HG02763 (cell line): ENCODE measurements around the gene SSTR1.

Experiments
- ATAC-seq: cut with Tn5 transposase; IDR thresholded peaks from one replicate; pipeline ENCODE4 v1.9.1; 2021; ENCODE audit warnings: mild to moderate bottlenecking, moderate library complexity; ENCODE audit not compliant: unreplicated experiment

SSTR1 gene

GRCh38 chr14:38233218-38233617, 25.5 kb downstream of the SSTR1 start:
- ATAC-seq = no peak

- ATAC-seq = no peak
Measured at GRCh38 chr14:38238332-38238731, 30.6 kb downstream of the SSTR1 start.

- no peak for ATAC-seq
Measured at GRCh38 chr14:38238878-38239277, 31.2 kb downstream of the SSTR1 start.

- ATAC-seq = no peak
Measured at GRCh38 chr14:38243696-38244240, 36.1 kb downstream of the SSTR1 start.

- ATAC-seq = no peak
Measured at GRCh38 chr14:38248321-38249028, 40.8 kb downstream of the SSTR1 start.

- ATAC-seq = no peak
Measured at GRCh38 chr14:38250331-38250730, 42.6 kb downstream of the SSTR1 start.

GRCh38 chr14:38252066-38252710, 44.5 kb downstream of the SSTR1 start:
- no peak for ATAC-seq

- ATAC-seq = no peak
Measured at GRCh38 chr14:38253676-38254075, 46.0 kb downstream of the SSTR1 start.

- no peak for ATAC-seq
Measured at GRCh38 chr14:38254571-38255407, 47.1 kb downstream of the SSTR1 start.

GRCh38 chr14:38255408-38255672, 47.6 kb downstream of the SSTR1 start:
- no peak for ATAC-seq

GRCh38 chr14:38255673-38256532, 48.2 kb downstream of the SSTR1 start, which contains the start of gene CLEC14A:
Gene CLEC14A (minus strand): TSS chr14:38256093. CDS start chr14:38256022, 71 bp downstream.
- no peak for ATAC-seq

GRCh38 chr14:38256533-38256840, 48.8 kb downstream of the SSTR1 start:
- ATAC-seq = no peak

GRCh38 chr14:38257507-38257906, 49.8 kb downstream of the SSTR1 start:
- ATAC-seq = no peak

GRCh38 chr14:38261620-38262019, 53.9 kb downstream of the SSTR1 start:
- no peak for ATAC-seq
